ENCODE data around the gene SPRY1. TPM values are rescaled to one million over a fixed set of nuclear protein-coding genes. Genes with fewer than 3 reads are reported as not detected.

The SPRY1 gene
- total and polyA plus RNA-seq, 9 of the 15 experiments (the other 6 are each of a cell fraction or from before 2014, with no cell fraction given), result 0.18 to 1.9 (median 0.45) TPM; not detected in 1

- no peak for TF ChIP-seq ZNF318 (IDR thresholded peaks at IDR 0.05; ENCODE audit: borderline replicate concordance in 1 of 2, low read depth in 1 of 2)
- TF ChIP-seq ZNF511 (CRISPR knock-in tag; IDR thresholded peaks at IDR 0.05), result no peak
- TF ChIP-seq CGGBP1 (CRISPR knock-in tag; IDR thresholded peaks at IDR 0.05), result no peak
- TF ChIP-seq CXXC5 (CRISPR knock-in tag; IDR thresholded peaks at IDR 0.05), result no peak
- TF ChIP-seq ZNF696 (CRISPR knock-in tag; conservative IDR thresholded peaks at IDR 0.05), result no peak
- TF ChIP-seq FOXJ2 (tag; IDR thresholded peaks at IDR 0.05), result no peak
- TF ChIP-seq ZNF699 (CRISPR knock-in tag; IDR thresholded peaks at IDR 0.05; ENCODE audit: insufficient replicate concordance), result no peak
- no peak for TF ChIP-seq JUNB (CRISPR knock-in tag; conservative IDR thresholded peaks at IDR 0.05)
- peak; percentile 82 for TF ChIP-seq SOX6 (IDR thresholded peaks at IDR 0.05)
- peak in 1 of 2 experiments; percentile 32; a peak in 1 of 4 replicates for TF ChIP-seq TRIM24 (IDR thresholded peaks at IDR 0.05)
- TF ChIP-seq ZZZ3 (IDR thresholded peaks at IDR 0.05), result no peak
- peak; percentile 67 to 76 (median 74) for TF ChIP-seq CTCF (IDR thresholded peaks at IDR 0.05 in 2 of 3, conservative IDR thresholded peaks at IDR 0.05 in 1 of 3; ENCODE audit: insufficient read depth in 2 of 3, low read depth in 1 of 3, low read length in 3 of 3)
- peak; percentile 59 for TF ChIP-seq TAL1 (IDR thresholded peaks at IDR 0.05)
- TF ChIP-seq NFE2 (IDR thresholded peaks at IDR 0.05; ENCODE audit: low read depth), result 0 out of 2 replicates have a peak, but pooled peaks have one; percentile 25
- no peak for TF ChIP-seq KDM2B (CRISPR knock-in tag; IDR thresholded peaks at IDR 0.05)
- no peak for TF ChIP-seq GABPB2 (CRISPR knock-in tag; conservative IDR thresholded peaks at IDR 0.05)
- TF ChIP-seq CCNT2 (IDR thresholded peaks at IDR 0.05; ENCODE audit: borderline replicate concordance, extremely low read depth, insufficient read length, low read depth, low read length), result no peak
- peak; percentile 61; the same call in 1 of the 2 replicates for TF ChIP-seq STAT5A (IDR thresholded peaks at IDR 0.05; ENCODE audit: borderline replicate concordance, low read length)
- no peak for TF ChIP-seq NCOA1 (IDR thresholded peaks at IDR 0.05; ENCODE audit: low read depth)
These were observed 46.4 kb upstream of the SPRY1 start (continued) for GRCh38 chr4:123350191-123350544.

Measured in K562 (cell line).